Measurements from ENCODE around the gene MIF. TPM values are rescaled to one million over a fixed set of nuclear protein-coding genes. Genes with fewer than 3 reads are reported as not detected.
"Not testable (repeated sequence)": the region's sequence is repeated elsewhere in the genome, so short reads cannot be mapped to it uniquely, and the experiment has no call there.

The MIF gene
- total and polyA plus RNA-seq, 2 donors (not counting 3 experiments of a cell fraction or from before 2014, with no cell fraction given): 529 to 674 TPM

DNA sequence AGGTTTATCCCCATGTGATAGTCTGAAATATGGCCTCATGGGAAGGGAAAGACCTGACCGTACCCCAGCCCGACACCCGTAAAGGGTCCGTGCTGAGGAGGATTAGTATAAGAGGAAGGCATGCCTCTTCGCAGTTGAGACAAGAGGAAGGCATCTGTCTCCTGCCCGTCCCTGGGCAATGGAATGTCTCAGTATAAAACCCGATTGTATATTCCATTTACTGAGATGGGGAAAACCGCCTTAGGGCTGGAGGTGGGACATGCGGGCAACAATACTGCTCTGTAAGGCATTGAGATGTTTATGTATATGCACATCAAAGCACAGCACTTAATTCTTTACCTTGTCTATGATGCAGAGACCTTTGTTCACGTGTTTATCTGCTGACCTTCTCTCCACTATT is 13.2 kb downstream of the MIF start:
- intact Hi-C loops (cut with micrococcal nuclease); POLR2A ChIA-PET; dilution Hi-C loops (cut with MboI; ENCODE audit: extremely low pct_ligation_motif_present, low sequenced_read_pairs); H4K20me1 ChIP-seq (replicated peaks; ENCODE audit: control insufficient read depth, extremely low read depth, insufficient read depth, low read length); H3K9ac ChIP-seq (replicated peaks; ENCODE audit: extremely low read depth, insufficient read depth, low read length); H3K4me1 ChIP-seq (ENCODE audit: control insufficient read depth, extremely low read depth, insufficient read depth, low read length); DNase-seq (ENCODE audit: low read depth, low spot score); H3K27me3 ChIP-seq (ENCODE audit: control insufficient read depth in 2 of 2, insufficient read depth in 2 of 2, low read length in 2 of 2); CTCF ChIA-PET; H3K9me3 ChIP-seq (replicated peaks; ENCODE audit: control insufficient read depth, insufficient read depth, low read length); H3K4me2 ChIP-seq (ENCODE audit: insufficient read depth, low read length); H2AFZ ChIP-seq (ENCODE audit: low read depth, low read length); BruUV-seq (replicated peaks); FAIRE-seq; H3K9me1 ChIP-seq (replicated peaks; ENCODE audit: control insufficient read depth, extremely low read depth, insufficient read depth, low read length); H3K4me3 ChIP-seq (replicated peaks in 1 of 3; ENCODE audit: insufficient read depth in 1 of 3, low read depth in 1 of 3, low read length in 3 of 3); H3K27ac ChIP-seq (ENCODE audit: insufficient read depth, low read depth, low read length); H3K36me3 ChIP-seq (ENCODE audit: control insufficient read depth in 2 of 2, extremely low read depth in 1 of 2, insufficient read depth in 2 of 2, low read length in 2 of 2); H3K79me2 ChIP-seq (ENCODE audit: control insufficient read depth, insufficient read depth, low read length): not testable (repeated sequence)

DNA sequence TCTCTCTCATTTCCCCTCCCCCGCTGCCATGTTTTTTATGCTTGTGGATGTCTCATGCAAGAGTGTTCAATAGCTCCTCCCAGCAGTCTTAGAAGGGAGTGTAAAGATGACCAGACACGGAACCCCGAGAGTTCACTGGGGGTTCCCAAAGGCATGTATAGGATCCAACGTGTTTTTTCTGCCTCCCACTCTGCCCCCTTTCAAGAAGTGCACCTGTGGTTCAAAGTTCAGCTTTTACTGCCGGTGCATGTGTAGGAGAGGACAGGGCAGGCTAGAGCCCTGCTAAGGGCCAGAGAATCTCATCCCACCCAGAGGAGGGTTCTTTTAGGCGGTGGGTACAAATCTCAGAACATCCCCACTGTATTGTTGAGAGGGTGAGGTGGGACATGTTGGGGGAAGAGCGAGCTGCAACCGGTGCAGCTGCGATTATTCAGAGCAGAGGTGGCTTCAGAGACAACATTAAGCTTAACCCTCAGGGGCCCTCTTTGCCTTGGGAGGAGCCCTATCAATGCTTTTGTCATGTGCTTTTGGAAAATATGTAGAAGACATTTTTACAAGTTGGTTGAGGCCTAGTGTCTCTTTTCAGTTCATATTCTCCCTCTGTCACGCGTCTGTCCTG is 14.5 kb downstream of the MIF start:
- no peaks in the 10 kb centered on the region for H3K9me3 ChIP-seq (replicated peaks; ENCODE audit: control insufficient read depth, insufficient read depth, low read length)
- ChIA-PET POLR2A (no interaction called here), CTCF (interaction anchor here (0.7 to 1.4 kb wide), 3 partner anchors 15 to 21 kb away, joined by 3 to 4 read pairs (median 4); partner anchors contain the start of gene MIF)
- no TSS peak for BruUV-seq (replicated peaks)
- H2AFZ ChIP-seq (ENCODE audit: low read depth, low read length): no peak overlapping the region
- dilution Hi-C loops (cut with MboI; ENCODE audit: extremely low pct_ligation_motif_present, low sequenced_read_pairs) (no loop called here), intact Hi-C loops (cut with micrococcal nuclease) (no loop called here)
- no peak for DNase-seq (ENCODE audit: low read depth, low spot score)
- H3K27me3 ChIP-seq (ENCODE audit: control insufficient read depth in 2 of 2, insufficient read depth in 2 of 2, low read length in 2 of 2): peaks cover 3 to 9% of the 10 kb centered on the region in 2 experiments
- H3K4me2 ChIP-seq (ENCODE audit: insufficient read depth, low read length): no peak overlapping the region
- H3K36me3 ChIP-seq (ENCODE audit: control insufficient read depth in 2 of 2, extremely low read depth in 1 of 2, insufficient read depth in 2 of 2, low read length in 2 of 2): peaks cover 0 to 2% of the 10 kb centered on the region in 2 experiments
- H3K9ac ChIP-seq (replicated peaks; ENCODE audit: extremely low read depth, insufficient read depth, low read length): no peak overlapping the region
- H3K4me1 ChIP-seq (ENCODE audit: control insufficient read depth, extremely low read depth, insufficient read depth, low read length): peaks cover 8% of the 10 kb centered on the region
- H3K4me3 ChIP-seq (replicated peaks in 1 of 3; ENCODE audit: insufficient read depth in 1 of 3, low read depth in 1 of 3, low read length in 3 of 3): no peak overlapping the region
- H3K9me1 ChIP-seq (replicated peaks; ENCODE audit: control insufficient read depth, extremely low read depth, insufficient read depth, low read length): no peaks in the 10 kb centered on the region
- H3K27ac ChIP-seq (ENCODE audit: insufficient read depth, low read depth, low read length): no peak overlapping the region
- TF ChIP-seq FOS (IDR thresholded peaks at IDR 0.05; ENCODE audit: borderline replicate concordance, insufficient read depth, low read length) (no peak), POLR2A (IDR thresholded peaks at IDR 0.05; ENCODE audit: low read depth, low read length) (no peak), MYC (IDR thresholded peaks at IDR 0.05; ENCODE audit: low read depth, low read length) (no peak), EZH2 (IDR thresholded peaks at IDR 0.05; ENCODE audit: borderline replicate concordance, low read depth, low read length, severe bottlenecking) (no peak), GATA2 (IDR thresholded peaks at IDR 0.05; ENCODE audit: insufficient read depth, insufficient read length, low read depth, low read length) (no peak), JUN (IDR thresholded peaks at IDR 0.05; ENCODE audit: borderline replicate concordance, insufficient read depth, insufficient read length, low read depth) (no peak), POLR2AphosphoS5 (IDR thresholded peaks at IDR 0.05; ENCODE audit: insufficient read depth, low read depth, low read length) (no peak)
- TF ChIP-seq, protein P1, sequence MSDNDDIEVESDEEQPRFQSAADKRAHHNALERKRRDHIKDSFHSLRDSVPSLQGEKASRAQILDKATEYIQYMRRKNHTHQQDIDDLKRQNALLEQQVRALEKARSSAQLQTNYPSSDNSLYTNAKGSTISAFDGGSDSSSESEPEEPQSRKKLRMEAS (IDR thresholded peaks at IDR 0.05; ENCODE audit: insufficient read depth, insufficient read length): no peak
- TF ChIP-seq, protein P2, sequence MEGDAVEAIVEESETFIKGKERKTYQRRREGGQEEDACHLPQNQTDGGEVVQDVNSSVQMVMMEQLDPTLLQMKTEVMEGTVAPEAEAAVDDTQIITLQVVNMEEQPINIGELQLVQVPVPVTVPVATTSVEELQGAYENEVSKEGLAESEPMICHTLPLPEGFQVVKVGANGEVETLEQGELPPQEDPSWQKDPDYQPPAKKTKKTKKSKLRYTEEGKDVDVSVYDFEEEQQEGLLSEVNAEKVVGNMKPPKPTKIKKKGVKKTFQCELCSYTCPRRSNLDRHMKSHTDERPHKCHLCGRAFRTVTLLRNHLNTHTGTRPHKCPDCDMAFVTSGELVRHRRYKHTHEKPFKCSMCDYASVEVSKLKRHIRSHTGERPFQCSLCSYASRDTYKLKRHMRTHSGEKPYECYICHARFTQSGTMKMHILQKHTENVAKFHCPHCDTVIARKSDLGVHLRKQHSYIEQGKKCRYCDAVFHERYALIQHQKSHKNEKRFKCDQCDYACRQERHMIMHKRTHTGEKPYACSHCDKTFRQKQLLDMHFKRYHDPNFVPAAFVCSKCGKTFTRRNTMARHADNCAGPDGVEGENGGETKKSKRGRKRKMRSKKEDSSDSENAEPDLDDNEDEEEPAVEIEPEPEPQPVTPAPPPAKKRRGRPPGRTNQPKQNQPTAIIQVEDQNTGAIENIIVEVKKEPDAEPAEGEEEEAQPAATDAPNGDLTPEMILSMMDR (IDR thresholded peaks at IDR 0.05; ENCODE audit: extremely low read depth in 1 of 2, insufficient read depth in 1 of 2, low read depth in 1 of 2, low read length in 2 of 2): no peak
- H3K79me2 ChIP-seq (ENCODE audit: control insufficient read depth, insufficient read depth, low read length): no peaks in the 10 kb centered on the region
- no peak for FAIRE-seq
- H4K20me1 ChIP-seq (replicated peaks; ENCODE audit: control insufficient read depth, extremely low read depth, insufficient read depth, low read length): no peaks in the 10 kb centered on the region
